SK-N-SH treated with all-trans-retinoic acid at 6 μM for 48 hours (cell line): ENCODE measurements around the gene EML5.

Source experiments
- ARNTL ChIP-seq: fragments of 450-650 bp; formaldehyde crosslinking; IDR thresholded peaks from 2 replicates; pipeline ENCODE4 v1.5.0; 2020; ENCODE audit warnings: low read depth, mild to moderate bottlenecking, moderate library complexity, borderline replicate concordance
- BACH2 ChIP-seq: fragments of 250-450 bp; sonication (Bioruptor Pico); IDR thresholded peaks from 2 replicates; pipeline ENCODE4 v1.9.0; 2021; ENCODE audit warnings: mild to moderate bottlenecking, borderline replicate concordance
- CSDC2 ChIP-seq: fragments of 250-450 bp; sonication (Bioruptor Pico); IDR thresholded peaks from 2 replicates; pipeline ENCODE4 v1.5.0; 2020; ENCODE audit warnings: mild to moderate bottlenecking, moderate library complexity
- ESRRG ChIP-seq: fragments of 250-450 bp; sonication (Bioruptor Pico); IDR thresholded peaks from 2 replicates; pipeline ENCODE4 v1.6.1; 2021; ENCODE audit warnings: mild to moderate bottlenecking
- ISL1 ChIP-seq: fragments of 250-450 bp; sonication (Bioruptor Pico); IDR thresholded peaks from 2 replicates; pipeline ENCODE4 v2.1.2; 2022; ENCODE audit warnings: mild to moderate bottlenecking, moderate library complexity
- OSR1 ChIP-seq: fragments of 250-450 bp; sonication (Bioruptor Pico); IDR thresholded peaks from 2 replicates; pipeline ENCODE4 v1.8.0; 2022; ENCODE audit warnings: moderate library complexity, mild to moderate bottlenecking, inconsistent platforms
- RARB ChIP-seq: fragments of 250-450 bp; sonication (Bioruptor Pico); IDR thresholded peaks from 2 replicates; pipeline ENCODE4 v1.8.0; 2021; ENCODE audit warnings: mild to moderate bottlenecking, moderate library complexity
- ZC3H10 ChIP-seq: fragments of 250-450 bp; sonication (Bioruptor Pico); IDR thresholded peaks from 2 replicates; pipeline ENCODE4 v1.5.1; 2021; ENCODE audit warnings: mild to moderate bottlenecking, moderate library complexity
- ZFP3 ChIP-seq: fragments of 250-450 bp; sonication (Bioruptor Pico); IDR thresholded peaks from 2 replicates; pipeline ENCODE4 v1.5.0; 2020; ENCODE audit warnings: mild to moderate bottlenecking, moderate library complexity
- ZNF8 ChIP-seq: fragments of 450-650 bp; formaldehyde crosslinking; IDR thresholded peaks from 2 replicates; pipeline ENCODE4 v1.5.0; 2020; ENCODE audit warnings: mild to moderate bottlenecking, moderate library complexity
- TF ChIP-seq, protein P1 (sequence below): fragments of 250-450 bp; sonication (Bioruptor Pico); IDR thresholded peaks from 2 replicates; pipeline ENCODE4 v1.8.0; 2020; ENCODE audit warnings: mild to moderate bottlenecking, moderate library complexity, borderline replicate concordance
- TF ChIP-seq, protein P2 (sequence below): fragments of 250-450 bp; sonication (Bioruptor Pico); IDR thresholded peaks from 2 replicates; pipeline ENCODE4 v1.5.1; 2020; ENCODE audit warnings: low read depth, mild to moderate bottlenecking, moderate library complexity
- TF ChIP-seq, protein P3 (sequence below): fragments of 250-450 bp; sonication (Bioruptor Pico); IDR thresholded peaks from 2 replicates; pipeline ENCODE4 v1.5.1; 2021; ENCODE audit warnings: mild to moderate bottlenecking, moderate library complexity

DNA sequence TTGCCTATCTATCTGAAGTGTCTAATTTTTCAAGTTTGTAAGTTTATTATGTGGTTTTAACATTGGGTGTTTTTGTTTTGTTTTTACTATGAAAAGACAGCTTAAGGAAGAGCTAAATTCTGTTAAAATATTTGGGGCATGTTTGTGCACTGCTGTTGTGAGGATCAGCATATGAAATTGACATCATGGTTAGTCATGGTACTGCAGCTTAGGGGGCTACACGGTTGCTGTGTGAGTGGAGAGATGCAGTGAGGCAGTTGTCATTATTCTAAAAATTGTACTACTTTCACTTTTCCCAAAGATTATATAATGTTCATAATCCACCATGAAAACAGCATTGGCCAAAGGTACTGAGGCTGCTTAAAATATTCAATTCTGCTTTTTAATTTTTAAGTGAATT lies 180.9 kb downstream of the EML5 start:
- TF ChIP-seq ZFP3 (no peak), ISL1 (CRISPR knock-in tag) (no peak), ESRRG (CRISPR knock-in tag) (no peak), ARNTL (CRISPR knock-in tag) (no peak), ZC3H10 (CRISPR knock-in tag) (no peak), BACH2 (CRISPR knock-in tag) (no peak), OSR1 (CRISPR knock-in tag) (no peak), RARB (CRISPR knock-in tag) (no peak), ZNF8 (CRISPR knock-in tag) (no peak), CSDC2 (CRISPR knock-in tag) (no peak)
- TF ChIP-seq, protein P1, sequence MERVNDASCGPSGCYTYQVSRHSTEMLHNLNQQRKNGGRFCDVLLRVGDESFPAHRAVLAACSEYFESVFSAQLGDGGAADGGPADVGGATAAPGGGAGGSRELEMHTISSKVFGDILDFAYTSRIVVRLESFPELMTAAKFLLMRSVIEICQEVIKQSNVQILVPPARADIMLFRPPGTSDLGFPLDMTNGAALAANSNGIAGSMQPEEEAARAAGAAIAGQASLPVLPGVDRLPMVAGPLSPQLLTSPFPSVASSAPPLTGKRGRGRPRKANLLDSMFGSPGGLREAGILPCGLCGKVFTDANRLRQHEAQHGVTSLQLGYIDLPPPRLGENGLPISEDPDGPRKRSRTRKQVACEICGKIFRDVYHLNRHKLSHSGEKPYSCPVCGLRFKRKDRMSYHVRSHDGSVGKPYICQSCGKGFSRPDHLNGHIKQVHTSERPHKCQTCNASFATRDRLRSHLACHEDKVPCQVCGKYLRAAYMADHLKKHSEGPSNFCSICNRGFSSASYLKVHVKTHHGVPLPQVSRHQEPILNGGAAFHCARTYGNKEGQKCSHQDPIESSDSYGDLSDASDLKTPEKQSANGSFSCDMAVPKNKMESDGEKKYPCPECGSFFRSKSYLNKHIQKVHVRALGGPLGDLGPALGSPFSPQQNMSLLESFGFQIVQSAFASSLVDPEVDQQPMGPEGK (CRISPR knock-in tag) = no peak
- TF ChIP-seq, protein P2, sequence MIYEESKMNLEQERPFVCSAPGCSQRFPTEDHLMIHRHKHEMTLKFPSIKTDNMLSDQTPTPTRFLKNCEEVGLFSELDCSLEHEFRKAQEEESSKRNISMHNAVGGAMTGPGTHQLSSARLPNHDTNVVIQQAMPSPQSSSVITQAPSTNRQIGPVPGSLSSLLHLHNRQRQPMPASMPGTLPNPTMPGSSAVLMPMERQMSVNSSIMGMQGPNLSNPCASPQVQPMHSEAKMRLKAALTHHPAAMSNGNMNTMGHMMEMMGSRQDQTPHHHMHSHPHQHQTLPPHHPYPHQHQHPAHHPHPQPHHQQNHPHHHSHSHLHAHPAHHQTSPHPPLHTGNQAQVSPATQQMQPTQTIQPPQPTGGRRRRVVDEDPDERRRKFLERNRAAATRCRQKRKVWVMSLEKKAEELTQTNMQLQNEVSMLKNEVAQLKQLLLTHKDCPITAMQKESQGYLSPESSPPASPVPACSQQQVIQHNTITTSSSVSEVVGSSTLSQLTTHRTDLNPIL (CRISPR knock-in tag) = no peak
- TF ChIP-seq, protein P3, sequence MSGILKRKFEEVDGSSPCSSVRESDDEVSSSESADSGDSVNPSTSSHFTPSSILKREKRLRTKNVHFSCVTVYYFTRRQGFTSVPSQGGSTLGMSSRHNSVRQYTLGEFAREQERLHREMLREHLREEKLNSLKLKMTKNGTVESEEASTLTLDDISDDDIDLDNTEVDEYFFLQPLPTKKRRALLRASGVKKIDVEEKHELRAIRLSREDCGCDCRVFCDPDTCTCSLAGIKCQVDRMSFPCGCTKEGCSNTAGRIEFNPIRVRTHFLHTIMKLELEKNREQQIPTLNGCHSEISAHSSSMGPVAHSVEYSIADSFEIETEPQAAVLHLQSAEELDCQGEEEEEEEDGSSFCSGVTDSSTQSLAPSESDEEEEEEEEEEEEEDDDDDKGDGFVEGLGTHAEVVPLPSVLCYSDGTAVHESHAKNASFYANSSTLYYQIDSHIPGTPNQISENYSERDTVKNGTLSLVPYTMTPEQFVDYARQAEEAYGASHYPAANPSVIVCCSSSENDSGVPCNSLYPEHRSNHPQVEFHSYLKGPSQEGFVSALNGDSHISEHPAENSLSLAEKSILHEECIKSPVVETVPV (CRISPR knock-in tag) = no peak
